OCI-LY1 (cell line): ENCODE data around the gene ADRA1B.

Experiments
- CTCF ChIP-seq: fragments of 200-600 bp; sonication (generic), shearing (Covaris generic); IDR thresholded peaks from 2 replicates; pipeline ENCODE4 v1.5.1; 2017; ENCODE audit warnings: mild to moderate bottlenecking, antibody characterized with exemption, low read length, moderate library complexity, mixed read lengths
- EZH2 ChIP-seq: fragments of 200-600 bp; sonication (generic), shearing (Covaris generic); IDR thresholded peaks from 2 replicates; pipeline ENCODE4 v1.8.0; 2017; ENCODE audit warnings: borderline replicate concordance, mixed run types, mild to moderate bottlenecking, antibody characterized with exemption, low read length, moderate library complexity, mixed read lengths

DNA sequence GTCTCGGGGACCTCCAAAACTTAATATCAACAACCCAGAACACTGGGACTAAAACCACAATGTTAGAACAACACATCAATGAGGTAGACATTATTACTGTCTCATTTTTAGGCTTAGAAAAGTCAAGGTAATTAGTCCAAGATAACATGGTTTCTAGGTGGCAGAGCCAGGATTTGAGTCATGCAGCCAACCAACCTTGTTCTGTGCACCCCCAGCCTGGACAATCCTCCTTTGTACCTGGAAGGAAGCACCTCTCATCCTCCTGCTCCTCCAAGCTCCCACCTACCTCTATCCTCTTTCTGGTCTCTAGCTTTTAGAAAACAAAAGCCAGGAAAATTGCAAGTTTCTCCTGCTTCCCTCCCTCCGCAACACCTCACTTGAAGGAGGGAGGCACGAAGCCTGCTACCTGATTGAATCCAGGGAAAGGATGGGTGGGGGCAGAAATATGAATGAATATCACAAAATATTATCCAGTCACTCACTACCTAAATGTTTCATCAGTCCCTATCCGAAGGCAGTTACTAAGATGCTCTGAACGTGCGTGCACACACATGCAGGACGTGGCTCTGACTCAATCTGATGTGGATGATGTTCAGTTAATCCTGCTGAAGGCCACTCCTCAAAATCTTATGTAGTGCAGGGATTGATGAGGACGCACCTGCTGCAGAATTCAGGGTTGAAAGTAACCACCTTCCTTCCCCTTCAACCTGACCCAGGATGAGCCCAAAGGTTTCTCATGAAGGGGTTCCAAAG lies 66.3 kb downstream of the ADRA1B start:
- TF ChIP-seq CTCF (no peak), EZH2 (no peak)
